Cardiac septum (tissue), 1 donor: ENCODE data around the gene TREH. TPM values are rescaled to one million over a fixed set of nuclear protein-coding genes. Genes with fewer than 3 reads are reported as not detected.
A peak's percentile ranks its signal among the peaks of the same experiment; 100 is the strongest.

ENCODE experiments used
- DNase-seq: peaks from one replicate; pipeline ENCODE4 v3.0.0-alpha.2; 2020; ENCODE audit warnings: low spot score
- intact Hi-C: fragments of 100-400 bp; cut with DNase I; formaldehyde crosslinking; loops from one replicate; pipeline ENCODE4 v1.14.0; 2022
- total RNA-seq: library from RNA; stranded (reverse); fragmentation: NEBNext Ultra II Directional; extraction: Animal tissue kit (Norgen Biotek cat#: 25700); gene quantifications from one replicate; pipeline ENCODE4 v1.2.1, GENCODE V29; 2021
- donor health status: DM: no; HTN: no; CAD: no.

Gene TREH
- total RNA-seq, 1 donor from 2014 or later, result not detected

DNA sequence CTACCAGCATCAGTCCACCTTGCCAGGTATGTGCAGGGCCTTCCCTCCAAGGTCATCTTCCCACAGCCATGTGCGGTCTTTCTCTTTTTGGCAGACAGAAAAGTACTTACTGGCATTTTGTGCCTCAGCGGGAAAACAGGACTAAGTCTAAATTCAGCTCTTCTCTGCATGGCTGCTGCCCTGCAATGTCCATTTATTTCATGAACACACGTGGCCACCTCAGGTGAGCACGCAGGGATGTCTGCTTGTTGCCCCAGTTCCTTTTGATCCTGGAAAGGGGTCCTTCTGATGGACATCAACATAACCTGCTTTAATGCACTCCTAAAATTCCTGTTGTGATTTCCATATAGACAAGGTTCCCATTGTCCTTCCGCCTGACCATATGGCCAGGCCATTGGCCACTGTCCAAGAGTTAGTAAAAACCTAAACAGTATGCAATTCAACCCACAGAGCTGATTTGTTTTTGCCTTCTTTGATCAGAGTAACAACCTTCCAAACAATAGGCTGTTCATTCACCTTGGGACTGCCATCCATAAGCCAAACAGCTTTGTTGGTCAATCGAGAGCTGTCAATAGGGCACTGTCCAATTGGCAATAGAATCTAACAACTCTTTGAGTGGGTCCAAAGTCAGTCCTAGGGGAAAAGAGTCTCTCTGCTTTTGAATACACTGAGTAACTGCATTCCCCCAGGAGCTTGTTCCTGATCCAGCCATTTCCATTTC lies 5.9 kb downstream of the TREH start:
- no peak for DNase-seq
- intact Hi-C loops, result no loop called here

DNA sequence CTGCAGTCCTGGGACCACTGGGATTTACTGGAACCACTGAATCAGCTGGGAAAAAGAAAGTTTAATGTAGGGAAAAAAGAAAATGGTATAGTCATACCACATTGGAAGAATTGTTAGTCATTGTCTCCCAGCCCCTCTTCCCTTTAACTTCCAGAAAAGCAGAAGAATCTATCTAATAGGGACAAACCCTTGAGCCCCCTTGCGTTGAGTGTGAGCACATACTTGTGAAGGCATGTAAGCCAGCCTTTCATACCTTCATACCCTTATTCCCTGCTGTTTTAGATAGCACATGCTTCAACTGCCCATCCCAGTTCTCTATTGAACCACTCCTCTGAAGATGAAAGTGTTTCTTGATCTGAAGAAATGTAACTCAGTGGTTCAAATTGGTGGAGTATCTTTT lies 6.6 kb downstream of the TREH start:
- intact Hi-C loops, result no loop called here
- DNase-seq, result no peak

DNA sequence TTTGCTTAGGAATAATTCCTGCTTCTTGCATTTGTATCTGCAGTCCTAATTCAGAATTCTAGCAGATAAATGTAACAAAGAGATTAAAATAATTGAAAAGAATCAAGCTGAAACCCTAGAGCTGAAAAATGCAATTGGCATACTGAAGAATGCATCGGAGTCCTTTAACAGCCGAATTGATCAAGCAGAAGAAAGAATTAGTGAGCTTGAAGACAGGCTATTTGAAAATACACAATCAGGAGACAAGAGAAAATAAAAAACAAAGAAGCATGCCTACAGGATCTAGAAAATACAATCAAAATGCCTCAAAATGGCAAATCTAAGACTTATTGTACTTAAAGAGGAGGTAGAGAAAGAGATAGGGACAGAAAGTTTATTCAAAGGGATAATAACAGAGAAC lies 8.2 kb downstream of the TREH start:
- no peak for DNase-seq
- intact Hi-C loops, result no loop called here

DNA sequence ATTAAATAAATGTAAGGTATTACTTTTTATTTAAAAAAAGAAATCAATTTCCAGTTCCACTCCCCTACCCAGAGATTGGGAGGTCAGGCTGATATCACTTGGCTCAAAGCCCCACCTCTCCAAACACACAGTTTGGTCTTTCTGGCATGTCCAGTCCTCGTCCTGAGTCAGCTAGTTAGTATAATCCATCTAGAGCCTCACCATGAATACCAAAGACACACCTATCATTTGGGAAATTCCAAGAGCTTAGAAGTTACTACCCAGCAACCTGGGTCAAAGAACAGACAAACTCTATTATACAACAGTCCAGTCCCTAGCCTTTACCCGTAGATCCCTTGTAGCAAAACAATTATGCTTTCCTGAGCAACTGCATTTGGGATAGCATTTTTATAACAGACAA lies 9.4 kb downstream of the TREH start:
- intact Hi-C loops, result no loop called here
- no peak for DNase-seq

DNA sequence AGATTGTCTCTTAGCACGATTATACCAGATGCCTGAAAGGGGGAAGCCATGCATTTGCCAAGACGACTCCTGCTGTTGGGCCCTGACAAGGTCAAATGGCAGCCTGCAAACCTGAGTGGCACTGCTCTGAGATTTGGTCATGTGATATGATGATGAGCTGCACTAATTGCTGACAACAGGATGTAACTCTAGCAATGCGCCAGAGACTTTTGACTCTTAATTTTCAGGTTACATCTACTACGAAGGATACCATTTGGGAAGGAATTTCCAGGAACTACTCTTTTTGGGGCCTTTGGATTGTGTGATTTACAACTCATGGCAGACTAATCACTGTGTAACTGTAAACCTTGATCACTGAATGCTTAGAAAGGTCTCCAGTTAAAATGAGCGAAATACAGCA lies 13.1 kb downstream of the TREH start:
- intact Hi-C loops, result no loop called here
- DNase-seq, result no peak

DNA sequence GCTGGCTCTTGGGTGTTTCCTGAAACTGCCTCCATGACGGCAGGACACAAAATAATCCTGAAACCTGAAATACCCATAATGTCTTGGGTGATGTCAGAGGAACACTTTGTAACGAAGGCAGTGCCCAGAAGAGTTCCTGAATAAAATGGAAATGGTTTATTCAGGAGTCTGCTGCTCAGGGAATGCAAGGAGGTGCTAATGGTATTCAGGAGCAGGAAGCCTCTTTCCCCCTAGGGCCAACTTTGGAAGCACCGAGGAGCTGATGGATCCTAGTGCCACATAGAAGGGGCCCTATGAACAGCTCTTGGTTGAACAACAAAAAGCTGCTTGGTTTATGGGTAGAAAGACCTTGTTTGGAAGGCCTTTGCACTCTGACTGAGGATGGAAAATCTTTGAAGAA lies 15.5 kb downstream of the TREH start:
- DNase-seq, result no peak
- intact Hi-C loops, result no loop called here

DNA sequence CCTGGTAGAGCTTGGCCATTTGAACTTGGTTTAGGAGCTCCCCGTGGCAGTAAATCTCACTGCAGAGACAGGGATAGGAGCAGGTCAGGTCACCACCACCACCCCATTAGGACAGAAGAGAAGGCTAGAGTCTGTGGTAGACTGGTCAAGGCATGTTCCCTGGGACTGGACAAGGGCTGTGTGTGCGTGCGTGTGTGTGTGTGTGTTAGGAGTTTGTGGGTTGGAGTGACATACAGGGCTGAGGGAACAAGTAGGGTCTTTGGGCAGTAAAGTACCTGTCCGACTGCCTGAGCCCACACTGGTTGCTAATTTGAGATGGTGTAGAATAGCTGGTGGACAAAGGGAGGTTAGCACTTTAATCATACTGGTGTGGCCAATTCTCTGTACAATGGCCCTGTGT lies 16.1 kb downstream of the TREH start:
- DNase-seq, result no peak
- intact Hi-C loops, result no loop called here

DNA sequence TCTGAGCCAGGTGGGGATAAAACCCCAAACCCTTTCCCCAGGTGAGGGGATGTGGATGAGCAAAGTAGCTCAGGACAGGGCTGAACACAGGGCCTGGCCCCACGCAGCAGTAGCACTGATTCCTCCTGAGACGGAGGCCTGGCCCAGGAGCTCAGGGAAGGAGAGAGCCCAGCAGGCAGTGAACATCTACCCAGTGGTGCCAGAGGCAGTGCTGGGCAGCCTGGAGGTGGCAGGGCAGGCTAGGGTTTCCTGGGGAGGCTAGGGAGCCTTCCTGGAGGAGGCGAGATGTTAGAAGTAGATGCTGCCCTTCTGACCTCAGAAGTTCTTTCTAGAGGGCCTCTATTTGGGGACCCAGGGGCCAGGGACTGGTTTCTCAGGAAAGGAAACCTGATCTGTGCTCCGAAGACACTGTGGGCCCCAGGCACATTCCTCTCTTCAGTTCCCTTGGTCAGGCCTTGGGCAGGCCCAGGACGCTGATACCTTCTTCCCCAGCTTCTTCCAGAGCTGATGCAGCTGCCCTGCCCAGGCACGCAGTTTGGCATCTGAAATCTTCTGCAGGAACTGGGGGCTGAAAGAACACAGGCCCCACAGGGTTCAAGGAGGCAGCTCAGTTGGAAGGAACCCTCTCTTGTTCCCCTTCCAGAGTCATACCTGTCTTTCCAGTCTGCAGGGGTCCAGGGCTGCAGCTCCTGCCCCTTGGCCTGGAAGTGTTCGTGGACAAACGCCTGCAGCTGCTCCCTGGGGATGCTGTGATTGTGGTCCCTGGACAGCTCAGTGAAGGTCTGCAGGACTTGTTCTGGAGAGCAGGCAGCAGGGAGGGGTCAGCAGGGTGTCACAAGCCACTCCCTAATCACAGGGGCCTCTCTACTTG lies 16.8 kb downstream of the TREH start:
- intact Hi-C loops, result no loop called here
- DNase-seq, result no peak

DNA sequence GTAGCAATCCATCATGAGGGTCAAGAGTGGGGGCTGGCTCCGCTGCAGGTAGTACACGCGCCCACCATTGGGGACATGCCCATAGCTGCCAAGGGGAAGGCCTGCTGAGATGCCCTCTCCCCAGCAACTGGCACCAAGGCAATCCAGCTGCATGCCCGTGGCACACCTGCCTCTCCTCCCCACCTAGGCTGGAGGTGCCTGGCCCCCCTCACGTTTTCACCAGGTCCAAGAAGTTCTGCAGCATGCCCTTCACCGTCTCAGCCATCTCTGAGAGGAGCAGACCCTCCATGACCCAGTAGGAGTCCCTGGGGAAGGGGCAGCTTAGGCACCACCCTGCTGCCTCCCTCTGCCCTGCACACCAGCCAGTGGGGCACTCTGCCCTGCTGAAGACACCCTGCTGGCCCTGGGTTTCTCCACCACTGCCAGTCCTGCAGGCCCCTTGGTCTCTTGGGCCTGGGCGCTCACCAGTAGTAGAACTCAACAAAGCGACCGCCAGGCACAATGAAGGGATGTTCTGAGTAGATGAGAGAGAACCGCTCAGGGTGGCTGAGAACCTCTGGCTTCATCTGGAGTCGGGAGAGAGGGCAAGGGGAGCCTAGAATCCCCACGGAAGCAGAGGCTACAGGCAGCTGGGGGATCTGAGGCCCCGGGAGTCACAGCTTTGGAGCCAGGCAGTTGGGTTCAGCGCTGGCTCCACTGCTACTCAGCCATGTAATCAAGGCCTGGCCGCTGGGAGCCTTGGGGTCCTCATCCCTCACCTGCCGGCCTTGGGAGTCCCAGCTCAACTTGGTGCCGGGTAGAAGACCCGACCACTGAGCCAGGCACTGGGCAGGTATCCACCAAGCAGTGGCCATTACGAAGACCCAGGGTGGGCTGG lies 17.8 kb downstream of the TREH start:
- intact Hi-C loops, result no loop called here

DNA sequence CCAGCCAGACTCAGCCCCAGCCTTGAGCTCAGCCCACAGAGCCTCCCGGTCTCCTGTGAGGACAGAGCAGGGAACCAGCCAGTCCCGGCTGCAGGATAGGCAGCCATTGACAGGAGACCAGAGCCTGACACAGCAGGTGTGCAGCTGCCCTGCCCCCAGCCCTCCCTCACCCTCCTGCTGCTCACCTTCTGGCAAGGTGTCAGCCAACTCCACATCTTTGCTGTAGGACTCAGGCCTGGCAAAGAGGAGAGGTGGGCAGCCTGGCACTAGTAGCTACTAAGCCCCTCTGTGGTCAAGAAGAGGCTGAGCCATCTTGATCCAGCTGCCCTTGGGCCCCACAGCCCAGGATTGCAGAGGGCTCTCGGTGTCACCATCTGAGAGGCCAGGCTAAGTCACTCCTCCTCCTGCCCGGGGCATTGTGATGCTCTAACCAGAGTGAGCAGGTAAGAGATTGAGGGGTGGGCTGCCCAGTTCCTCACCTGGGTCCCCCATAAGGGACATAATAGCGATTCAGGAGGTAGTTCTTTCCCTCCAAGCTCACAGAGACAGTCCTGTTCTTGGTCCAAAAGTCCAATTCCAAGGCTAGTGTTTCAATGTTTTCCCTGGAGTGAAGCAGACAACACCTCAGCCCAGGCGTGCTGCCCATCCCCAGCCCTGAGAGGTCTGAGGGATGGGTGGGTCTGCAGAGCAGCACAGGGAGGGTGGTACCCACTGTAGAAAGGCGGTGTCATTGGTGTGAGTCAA lies 18.6 kb downstream of the TREH start:
- DNase-seq, result no peak
- intact Hi-C loops, result no loop called here

More for the DNA sequence above, 17.8 kb downstream of the TREH start:
- no peak for DNase-seq

DNA sequence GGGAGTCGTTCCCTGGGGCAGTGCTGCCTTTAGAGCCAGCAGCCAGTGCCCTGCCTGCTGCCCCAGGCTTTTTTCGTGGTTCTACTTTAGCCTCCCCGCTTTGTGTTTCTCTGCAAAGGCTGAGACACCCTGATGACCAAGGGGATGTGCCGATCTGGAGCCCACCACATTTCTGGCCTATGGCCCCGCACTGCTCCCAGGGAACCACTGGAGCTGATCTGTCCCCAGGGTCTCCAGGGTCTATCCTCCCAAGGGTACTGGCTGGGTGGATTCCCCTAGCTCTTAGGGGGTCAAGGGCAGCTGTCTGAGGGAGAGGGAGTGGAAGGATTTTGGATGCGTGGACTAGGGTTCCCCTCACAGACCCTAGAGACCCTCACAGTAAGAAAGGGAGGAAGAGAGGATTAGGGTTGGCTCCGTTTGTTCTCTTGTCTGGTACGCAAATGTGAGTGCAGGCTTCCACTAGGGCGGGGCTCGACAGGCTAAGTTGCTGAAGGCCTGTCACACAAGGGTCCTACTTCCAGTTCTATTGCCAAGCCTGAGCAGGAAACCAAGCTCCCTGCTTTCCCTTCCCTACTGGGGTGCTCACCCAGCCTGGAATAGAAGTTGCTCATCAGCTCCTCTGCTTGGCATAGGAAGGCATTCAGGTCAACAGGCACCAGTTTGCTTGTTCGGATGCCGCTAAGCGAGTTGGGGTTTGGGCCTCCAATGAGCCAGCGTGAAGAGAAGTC lies 19.3 kb downstream of the TREH start:
- intact Hi-C loops, result loop anchor here (5.0 kb wide), 1 partner anchor 53 kb away; the partner anchor contains the start of gene PHLDB1

DNA sequence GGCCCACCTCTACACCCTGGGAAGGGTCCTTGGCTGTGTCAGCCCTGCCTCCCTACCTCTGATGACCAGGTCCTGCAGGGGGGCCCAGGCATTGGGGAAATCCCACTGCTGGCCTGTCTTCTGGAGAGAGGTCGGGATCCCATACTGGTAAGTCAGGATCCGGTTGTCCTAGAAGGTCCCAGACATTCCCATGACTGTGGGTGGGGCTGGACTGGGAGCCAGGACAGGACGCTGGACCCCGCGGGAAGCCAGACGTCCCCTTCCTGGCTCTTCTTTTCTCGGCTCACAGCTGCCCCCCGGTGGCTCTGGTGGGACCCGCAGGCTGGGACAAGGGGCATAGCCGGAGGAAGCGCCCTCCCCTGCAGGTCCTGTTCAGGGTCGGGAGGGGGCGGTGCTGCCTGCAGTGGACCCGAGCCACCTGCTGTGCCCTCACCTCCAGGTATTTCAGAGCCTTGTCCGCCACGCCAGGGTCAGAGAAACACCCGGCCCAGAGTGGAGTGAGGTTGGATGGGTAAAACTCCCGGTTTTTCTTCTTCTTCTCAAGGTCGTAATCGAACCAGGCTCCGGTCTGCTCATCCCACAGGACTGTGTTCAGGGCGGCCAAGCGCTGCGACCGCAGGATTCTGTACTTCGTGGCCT lies 20.0 kb downstream of the TREH start:
- intact Hi-C loops, result loop anchor here (5.0 kb wide), 1 partner anchor 52 kb away; the partner anchor contains the start of gene PHLDB1
- DNase-seq, result peak; percentile 92

More for the DNA sequence above, 19.3 kb downstream of the TREH start:
- no peak for DNase-seq

DNA sequence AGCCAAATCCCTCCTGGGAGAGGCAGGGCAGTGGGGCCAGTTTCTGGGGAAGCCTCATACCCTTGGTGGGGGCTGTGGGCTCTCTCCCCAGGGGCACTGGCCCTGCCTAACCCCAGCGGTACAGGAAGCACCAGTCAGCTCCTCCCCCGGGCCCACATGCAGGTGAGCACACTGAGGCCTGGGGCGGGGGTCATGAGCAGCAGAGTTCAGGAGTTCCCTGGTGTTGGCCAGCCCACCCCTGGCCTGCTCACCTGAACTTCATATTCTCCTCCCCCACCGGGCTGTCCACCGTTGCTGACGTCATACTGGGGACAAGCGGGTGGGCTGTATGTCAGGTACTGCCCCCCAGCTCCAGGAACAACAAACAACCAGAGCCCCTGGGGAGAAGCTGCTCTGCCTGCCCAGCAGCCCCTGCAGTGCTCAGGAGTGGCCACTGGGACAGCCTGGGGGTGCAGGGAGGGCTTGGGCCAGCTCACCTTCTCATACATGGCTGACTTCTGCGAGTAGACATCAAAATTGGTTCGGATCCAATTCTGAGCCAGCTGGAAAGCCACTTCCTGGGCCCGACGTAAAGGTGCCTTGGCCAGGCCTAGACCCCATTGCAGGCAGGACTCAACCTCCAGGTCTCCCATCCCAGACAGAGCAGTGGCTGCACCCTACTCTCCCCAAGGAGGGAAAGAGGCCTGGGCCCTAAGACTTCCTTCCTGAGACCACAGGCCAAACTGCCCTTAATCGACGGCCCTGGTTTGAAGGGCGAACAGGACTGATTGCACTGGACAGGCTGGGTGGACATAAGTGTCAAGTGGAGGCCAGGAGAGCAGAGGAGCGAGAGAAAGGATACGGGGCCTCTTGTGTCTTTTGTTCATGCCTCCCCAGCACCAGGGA lies 20.8 kb downstream of the TREH start:
- DNase-seq, result no peak
- intact Hi-C loops, result loop anchor here (5.0 kb wide), 1 partner anchor 51 kb away; the partner anchor contains the start of gene PHLDB1

DNA sequence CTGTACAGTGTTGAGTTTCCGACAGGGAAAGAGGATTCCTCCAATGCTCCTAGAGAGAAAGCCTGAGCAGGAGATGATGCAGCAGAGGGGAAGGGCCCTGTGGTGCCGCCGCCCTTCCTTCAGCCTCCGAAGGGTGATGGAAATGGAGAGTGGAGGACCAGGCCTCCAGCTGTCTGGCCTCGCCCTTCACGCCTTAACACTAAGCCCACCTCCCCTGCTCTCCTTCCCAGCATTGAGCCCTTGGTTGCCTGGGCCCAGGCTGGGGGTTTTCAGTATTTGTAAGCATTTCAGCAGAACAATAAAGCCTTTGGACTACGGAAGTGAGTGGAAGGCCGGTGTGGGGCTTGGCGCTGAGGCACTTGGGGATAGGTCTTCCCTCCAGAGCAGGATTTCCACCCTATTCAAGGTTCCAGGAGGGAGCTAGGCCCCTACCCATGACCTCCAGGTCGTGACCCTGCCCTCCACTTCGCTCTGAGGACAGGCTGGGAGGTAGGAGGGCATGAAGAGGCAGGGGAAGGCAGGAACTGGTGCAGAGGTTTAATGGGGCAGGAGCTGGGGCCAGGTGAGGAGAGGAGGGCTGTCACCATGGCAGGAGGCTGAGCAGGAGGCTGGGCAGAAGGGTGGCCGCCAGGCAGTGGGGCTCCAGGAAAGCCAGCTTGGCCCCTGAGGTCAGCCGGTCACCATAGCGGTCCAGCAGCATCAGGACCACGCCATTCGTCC lies 21.6 kb downstream of the TREH start:
- intact Hi-C loops, result loop anchor here (2.0 to 5.0 kb wide), 2 partner anchors 51 to 63 kb away; partner anchors contain the start of gene PHLDB1
- DNase-seq, result no peak

DNA sequence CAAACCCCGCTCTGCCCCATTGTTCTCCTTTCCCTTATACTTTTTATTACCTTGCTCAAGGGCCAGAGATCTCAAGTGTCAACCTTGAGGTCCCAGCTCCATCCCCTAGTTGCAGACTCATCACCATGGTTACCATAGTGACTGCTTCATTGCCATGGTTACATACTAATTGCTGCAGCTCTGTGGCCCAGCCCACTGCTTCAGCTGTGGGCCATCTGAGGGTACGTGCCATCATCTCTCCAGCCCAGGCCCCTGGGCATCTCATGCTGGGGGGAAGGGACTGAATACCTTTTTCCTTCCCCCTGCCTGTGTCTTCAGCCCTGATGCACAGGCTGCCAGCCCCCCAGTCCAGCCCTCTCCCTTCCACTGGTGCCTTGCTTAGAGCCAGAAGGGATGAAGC lies 22.2 kb downstream of the TREH start:
- DNase-seq, result no peak
- intact Hi-C loops, result loop anchor here (2.0 to 5.0 kb wide), 2 partner anchors 50 to 62 kb away; partner anchors contain the start of gene PHLDB1

DNA sequence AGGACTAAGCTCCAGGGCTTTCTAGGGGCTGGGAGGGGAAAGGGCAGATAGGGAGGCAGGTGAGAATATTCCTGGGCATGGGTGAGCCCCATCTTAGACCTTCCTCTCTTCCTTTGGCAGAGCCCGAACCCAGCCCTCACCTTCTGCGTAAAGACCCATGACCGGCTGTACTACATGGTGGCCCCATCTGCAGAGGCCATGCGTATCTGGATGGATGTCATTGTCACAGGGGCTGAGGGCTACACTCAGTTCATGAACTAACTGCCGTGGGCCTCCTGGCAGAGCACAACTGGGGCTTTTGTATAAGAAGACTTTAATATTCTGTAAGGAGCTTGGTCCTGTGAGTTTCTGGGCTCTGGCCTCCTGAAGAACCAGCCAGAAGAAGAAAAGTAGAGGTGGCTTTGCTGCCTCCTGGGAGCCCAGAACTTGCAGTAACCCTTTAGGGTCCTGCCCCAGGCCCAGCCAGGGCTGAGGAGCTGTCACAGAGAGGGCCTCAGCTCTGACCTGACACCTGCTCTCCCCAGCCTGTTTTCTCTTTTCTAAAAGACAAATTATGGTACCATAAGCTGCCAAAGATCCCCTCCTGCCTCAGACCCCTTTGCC lies 22.8 kb downstream of the TREH start:
- intact Hi-C loops, result loop anchor here (2.0 to 5.0 kb wide), 2 partner anchors 49 to 62 kb away; partner anchors contain the start of gene PHLDB1
- peak; percentile 56 for DNase-seq
